Left forelimb (tissue), 1 donor: ENCODE measurements around the gene WWC2.
"Not testable (repeated sequence)": the region's sequence is repeated elsewhere in the genome, so short reads cannot be mapped to it uniquely, and the experiment has no call there.

ENCODE experiments used
- DNase-seq: peaks from one replicate; pipeline ENCODE4 v3.0.0-alpha.2; 2018; ENCODE audit warnings: low spot score

The WWC2 gene

DNA sequence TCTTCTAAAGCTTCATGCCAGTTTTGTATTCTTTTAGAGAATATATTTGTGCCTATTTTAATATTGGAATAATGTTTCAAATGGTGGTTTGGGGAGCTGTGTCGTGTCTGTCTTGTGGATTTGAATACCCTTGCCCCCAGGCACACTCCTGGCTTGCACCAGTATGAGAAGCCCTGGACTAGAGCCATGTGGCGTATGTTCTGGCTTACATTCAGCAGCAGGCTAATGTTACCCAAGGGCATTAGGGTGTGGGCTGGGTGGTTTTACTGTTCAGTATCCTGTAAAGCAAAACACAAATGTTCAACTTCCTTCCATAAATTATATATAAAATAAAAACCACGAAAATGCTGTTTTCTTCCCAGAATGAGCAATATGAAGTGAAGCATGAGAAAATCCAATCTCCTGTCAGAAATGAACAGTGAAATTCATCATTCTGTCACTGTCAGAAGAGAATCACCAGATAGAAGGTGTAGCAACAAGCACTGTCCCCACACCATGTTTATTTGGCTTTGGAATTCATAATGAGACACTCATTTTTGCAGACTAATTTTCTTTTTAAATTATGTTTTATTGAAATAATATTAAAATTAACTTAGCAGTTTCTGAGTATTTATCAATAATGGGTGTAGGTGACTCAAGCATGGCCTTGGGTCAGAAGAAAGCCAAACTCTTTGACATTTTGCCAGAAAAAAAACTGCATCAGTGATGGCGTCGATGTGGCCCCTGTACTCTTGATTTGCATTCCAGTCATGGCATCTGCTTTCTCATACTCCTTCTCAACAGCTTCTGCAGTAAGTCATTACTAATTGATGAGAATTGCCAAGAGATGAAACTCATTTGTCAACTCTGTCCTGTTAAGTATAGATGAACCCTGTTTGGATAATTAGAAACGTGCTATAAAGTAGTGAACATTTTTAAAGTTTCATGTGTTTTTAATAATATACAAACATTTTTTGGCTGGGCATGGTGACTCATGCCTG, 43.8 kb downstream of the WWC2 start:
- no peak for DNase-seq

- DNase-seq: no peak
Observed at GRCh38 chr4:183144787-183145186, 45.7 kb downstream of the WWC2 start.

DNA sequence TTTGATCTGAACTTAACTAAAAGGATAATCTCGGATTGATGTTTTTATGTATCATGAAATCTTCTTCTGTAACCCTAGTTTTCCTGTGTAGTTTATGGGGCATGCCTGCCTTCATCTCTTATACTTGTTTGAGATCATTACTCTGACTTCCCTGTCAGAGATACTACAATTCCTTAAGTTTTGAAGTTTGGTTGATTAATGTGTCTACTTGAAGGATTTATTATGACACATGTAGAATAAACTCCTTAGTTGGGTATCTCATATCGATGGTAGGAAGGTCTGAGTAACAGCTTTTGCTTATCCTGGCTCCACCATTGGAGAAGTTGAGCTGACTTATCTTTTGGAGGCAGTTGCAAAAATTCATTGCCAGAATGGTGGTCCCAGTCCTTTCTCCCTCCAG, 46.7 kb downstream of the WWC2 start:
- DNase-seq: no peak

DNA sequence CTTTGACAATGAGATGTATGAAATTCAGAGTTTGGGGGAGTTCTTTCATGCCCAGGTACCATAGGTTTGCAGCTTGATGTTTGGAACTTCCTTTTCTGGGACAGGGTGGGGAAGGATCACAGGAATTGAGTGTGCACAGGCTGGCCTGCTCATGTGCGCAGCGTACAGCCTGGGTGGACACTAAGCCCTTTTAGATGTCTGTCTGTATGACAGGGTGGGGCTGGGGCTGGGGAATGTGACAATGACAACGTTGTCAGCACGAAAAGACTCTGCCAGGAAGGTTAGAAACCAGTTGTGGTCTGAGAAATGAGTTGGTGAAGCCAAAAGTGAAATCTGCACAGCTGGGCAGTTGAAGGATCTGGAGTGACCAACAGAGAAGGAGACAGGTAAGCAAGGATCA, 47.4 kb downstream of the WWC2 start:
- DNase-seq: no peak

DNA sequence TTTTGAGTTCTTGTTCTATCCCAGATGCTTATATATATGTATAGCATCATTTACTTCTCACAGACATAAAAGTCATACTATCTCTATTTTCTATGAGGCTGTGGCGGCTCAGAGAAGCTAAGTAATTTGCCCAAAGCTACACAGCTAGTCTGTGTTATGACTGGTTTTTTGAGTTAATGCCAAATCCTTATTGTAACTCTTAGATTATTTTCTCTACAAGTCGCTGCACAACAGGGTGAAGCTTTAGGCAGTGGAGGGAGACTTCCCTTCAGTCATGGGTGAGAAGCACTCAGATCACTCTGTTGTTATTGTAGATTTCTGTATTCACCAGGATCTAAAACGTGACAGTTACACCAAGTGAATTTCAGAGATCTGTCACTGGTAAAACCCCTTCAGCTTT, 48.1 kb downstream of the WWC2 start:
- no peak for DNase-seq

DNA sequence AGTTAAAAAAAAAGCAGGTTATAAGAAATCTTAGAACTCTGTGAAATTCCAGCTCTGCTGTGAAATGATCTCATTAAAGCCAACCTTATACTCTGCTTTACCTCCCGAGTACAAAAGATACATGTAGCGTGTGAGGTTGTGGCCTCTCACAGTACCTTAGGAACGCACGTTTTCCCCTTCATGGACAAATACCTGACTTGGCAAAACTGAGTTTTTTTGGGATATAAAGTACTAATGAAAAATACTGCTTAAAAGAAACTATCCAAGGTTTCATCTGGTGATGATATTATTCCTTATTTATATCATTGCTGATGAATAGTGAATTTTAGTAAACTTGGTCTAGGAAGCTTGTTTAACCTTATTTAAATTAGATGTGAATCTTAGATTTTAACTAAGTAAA, 48.9 kb downstream of the WWC2 start:
- DNase-seq: no peak

- DNase-seq: no peak
Observed at GRCh38 chr4:183149616-183150539, 50.8 kb downstream of the WWC2 start.

DNA sequence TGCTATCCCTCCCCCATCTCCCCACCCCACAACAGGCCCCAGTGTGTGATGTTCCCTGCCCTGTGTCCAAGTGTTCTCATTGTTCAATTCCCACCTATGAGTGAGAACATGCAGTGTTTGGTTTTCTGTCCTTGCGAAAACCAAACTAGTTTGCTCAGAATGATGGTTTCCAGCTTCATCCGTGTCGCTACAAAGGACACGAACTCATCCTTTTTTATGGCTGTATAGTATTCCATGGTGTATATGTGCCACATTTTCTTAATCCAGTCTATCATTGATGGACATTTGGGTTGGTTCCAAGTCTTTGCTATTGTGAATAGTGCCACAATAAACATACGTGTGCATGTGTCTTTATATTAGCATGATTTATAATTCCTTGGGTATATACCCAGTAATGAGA, 51.6 kb downstream of the WWC2 start:
- not testable (repeated sequence) for DNase-seq

DNA sequence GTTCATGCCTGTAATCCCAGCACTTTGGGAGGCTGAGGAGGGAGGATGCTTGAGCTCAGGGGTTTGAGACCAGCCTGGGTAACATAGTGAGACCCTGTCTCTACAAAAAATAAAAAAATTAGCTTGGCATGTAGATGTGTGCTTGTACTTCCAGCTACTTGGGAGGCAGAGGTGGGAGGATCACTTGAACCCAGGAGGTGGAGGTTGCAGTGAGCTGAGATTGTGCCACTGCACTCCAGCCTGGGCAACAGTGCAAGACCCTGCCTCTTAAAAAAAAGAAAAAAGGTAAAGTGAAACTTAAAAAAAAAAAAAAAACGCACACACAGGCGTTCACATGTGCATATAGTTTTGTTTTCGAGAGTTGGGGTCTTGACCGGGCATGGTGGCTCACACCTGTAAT, 53.2 kb downstream of the WWC2 start:
- DNase-seq: not testable (repeated sequence)

DNA sequence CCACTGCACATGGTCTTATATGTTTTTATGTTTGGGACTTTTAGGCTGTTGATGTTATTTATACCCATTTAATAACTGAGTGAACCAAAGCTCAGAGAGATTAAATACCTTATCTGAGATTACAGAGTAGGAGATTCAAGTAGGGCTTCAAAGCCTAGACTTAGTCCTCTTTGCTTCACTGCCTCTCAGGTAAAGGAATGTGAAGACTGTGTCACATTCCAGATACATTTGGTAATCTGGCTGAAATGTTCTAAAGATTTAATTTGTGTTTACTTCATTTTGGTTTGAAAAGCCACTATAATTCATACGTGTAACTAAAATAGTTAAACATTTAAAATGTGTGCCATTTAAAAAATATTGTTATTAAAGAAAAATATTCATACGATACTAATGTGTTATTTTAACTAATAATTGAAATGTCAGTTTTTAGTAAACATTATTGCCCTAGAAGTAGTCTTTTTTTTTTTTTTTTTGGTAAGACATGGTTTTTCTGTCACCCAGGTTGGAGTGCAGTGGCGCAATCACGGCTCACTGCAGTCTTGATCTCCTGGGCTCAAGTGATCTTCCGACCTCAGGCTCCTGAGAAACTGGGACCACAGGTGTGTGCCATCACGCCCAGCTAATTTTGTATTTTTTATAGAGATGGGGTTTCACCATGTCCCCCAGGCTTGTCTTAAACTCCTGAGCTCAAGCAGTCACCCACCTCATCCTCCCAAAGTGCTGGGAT, 54.3 kb downstream of the WWC2 start:
- DNase-seq: no peak

GRCh38 chr4:183154701-183155391, 55.8 kb downstream of the WWC2 start:
- DNase-seq: no peak

DNA sequence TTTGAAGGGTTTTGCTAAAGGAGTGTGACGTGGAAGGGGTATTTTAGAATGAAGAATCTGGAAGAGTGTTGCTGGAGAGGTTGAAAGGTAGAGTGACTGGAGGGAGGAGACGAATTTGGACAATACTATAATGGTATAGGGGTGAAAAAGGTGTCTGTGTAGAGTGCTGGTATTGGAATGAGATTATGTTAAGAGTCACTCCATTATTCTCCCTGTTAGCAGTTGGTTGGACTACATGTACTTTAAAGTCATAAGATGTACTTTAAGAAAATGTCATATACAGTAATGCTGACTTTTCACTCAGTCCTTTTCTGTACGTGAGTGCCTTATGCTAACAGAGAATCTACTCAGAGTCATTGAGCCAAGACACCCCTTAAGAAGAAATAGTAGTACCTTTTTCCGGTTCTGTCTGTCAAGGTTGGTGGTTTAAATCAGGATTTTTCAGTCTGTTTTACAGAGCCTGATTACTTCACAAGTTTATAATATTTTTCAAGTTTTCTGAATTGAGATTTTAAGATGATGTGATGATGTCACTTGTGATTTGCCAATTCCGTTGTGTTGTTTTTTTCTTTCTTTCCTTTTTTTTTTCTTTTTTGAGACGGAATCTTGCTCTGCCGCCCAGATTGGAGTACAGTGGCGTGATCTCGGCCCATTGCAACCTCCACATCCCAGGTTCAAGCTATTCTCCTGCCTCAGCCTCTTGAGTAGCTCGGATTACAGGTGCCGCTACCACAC, 56.6 kb downstream of the WWC2 start:
- no peak for DNase-seq

GRCh38 chr4:183157215-183157614, 58.2 kb downstream of the WWC2 start:
- no peak for DNase-seq

DNA sequence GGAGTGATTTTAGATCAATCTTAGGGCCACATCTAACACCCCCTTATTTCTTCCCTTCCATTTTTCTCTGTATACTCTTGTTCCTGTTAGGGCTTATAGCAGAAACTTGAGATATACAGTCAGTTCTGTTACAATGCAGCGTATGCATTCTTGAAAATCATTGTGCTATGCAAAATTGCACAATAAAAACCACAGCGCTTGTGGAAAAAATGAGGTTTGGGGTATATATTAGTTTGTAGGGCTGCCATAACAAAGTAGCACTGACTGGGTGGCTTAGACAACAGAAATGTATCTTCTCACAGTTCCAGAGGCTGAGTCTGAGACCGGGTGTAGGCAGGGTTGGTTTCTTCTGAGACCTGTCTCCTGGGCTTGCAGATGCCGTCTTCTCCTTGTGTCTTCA, 59.0 kb downstream of the WWC2 start:
- no peak for DNase-seq

- no peak for DNase-seq
Observed at GRCh38 chr4:183161630-183162029, 62.6 kb downstream of the WWC2 start.

DNA sequence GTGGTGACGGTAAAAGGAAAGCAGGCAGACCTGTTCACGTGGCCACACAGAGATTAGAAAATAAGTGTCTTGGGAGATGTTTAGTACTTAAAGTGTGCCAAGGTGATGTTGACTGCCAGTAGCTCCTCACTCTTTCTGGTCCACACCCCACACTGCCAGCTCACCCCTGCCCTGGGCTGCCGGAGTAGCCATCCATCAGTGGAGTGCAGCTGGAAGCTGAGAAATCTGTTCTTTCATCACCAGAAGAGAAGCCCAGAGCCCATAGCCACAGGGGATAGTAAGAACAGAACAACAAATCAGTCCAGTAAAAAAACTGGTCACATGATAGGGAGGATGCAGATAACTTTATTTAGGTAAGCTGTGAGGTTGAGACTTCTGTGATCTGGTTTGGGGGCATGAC, 64.1 kb downstream of the WWC2 start:
- no peak for DNase-seq

GRCh38 chr4:183164963-183165362, 65.9 kb downstream of the WWC2 start:
- no peak for DNase-seq

DNA sequence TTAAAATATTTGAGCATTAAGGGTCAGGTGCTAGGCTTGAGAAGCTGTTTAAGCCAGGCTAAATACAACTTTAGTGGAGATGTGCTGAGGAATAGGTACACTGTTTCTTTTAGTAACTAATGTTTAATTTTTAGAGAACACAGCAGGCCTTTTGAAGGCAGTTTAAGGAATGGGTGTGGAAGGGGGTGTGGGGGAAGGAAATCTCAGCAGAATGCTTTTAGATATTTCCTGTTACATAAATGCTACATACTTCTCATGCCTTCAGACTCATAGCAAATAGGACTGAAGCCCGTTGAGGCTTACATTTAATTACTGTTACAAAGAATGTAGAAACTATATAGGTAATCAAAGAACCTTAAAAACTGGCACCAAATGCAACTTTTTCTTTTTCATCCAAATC, 66.3 kb downstream of the WWC2 start:
- DNase-seq: no peak

GRCh38 chr4:183170894-183171293, 71.8 kb downstream of the WWC2 start:
- DNase-seq: no peak

- DNase-seq: no peak
Observed at GRCh38 chr4:183171484-183172267, 72.6 kb downstream of the WWC2 start.
